ENCODE data around the gene ESRRB.

- TF ChIP-seq CEBPB (IDR thresholded peaks at IDR 0.05) (peak; percentile 88), RAD21 (IDR thresholded peaks at IDR 0.05; ENCODE audit: low read depth) (peak; percentile 48), YY1 (IDR thresholded peaks at IDR 0.05; ENCODE audit: low read depth) (no peak), EGR1 (IDR thresholded peaks at IDR 0.05) (no peak), CREB1 (IDR thresholded peaks at IDR 0.05; ENCODE audit: low read depth) (no peak), TCF12 (IDR thresholded peaks at IDR 0.05; ENCODE audit: low read depth) (no peak), TAF1 (IDR thresholded peaks at IDR 0.05; ENCODE audit: low read depth) (no peak), MAX (IDR thresholded peaks at IDR 0.05) (no peak), REST (IDR thresholded peaks at IDR 0.05; ENCODE audit: low read depth) (no peak), EP300 (IDR thresholded peaks at IDR 0.05; ENCODE audit: borderline replicate concordance) (no peak), FOXM1 (IDR thresholded peaks at IDR 0.05; ENCODE audit: borderline replicate concordance, low read depth) (no peak), ZBTB7A (IDR thresholded peaks at IDR 0.05; ENCODE audit: low read depth) (no peak)
Measured at GRCh38 chr14:76514213-76514998, 138.5 kb downstream of the ESRRB start.
